HG03025 (cell line): ENCODE results near the gene MUC6.

ENCODE experiments used
- ATAC-seq: cut with Tn5 transposase; IDR thresholded peaks from one replicate; pipeline ENCODE4 v1.9.1; 2021; ENCODE audit warnings: mild to moderate bottlenecking, moderate library complexity; ENCODE audit not compliant: unreplicated experiment, low FRiP score

MUC6 gene

DNA sequence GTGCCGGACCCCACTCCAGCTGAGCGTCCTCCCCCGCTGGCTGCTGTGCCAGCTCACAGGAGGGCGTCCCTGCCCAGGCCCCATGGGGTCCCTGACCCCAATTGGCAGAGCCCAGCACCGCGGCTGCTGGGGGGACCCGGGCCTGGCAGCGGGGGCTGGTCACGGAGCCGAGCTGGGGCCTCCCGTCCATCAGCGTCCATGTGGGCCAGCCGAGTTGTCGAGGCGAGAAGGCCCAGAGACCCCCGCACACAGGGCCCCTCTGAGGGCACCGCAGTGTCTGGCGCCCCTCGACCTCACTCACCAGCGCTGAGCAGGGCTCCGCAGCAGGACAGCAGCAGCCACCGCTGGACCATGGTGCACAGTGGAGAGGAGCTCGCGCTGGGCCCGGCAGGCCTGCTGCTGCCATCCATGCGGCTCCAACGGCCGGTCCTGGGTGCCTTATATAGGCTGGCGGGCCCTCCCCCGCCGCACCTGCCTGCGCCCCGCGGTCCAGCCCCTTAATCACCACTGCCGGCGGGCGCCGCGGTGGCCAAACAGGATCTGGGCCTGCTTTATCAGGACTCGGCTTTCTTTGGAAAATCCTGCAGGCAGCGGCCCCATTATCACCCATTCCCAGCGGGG lies at the start of gene MUC6:
TSS of gene MUC6 (minus strand) at position 416 of the 621 bp plus-strand sequence. CDS start at position 353, 63 bp downstream.
- ATAC-seq: no peak

DNA sequence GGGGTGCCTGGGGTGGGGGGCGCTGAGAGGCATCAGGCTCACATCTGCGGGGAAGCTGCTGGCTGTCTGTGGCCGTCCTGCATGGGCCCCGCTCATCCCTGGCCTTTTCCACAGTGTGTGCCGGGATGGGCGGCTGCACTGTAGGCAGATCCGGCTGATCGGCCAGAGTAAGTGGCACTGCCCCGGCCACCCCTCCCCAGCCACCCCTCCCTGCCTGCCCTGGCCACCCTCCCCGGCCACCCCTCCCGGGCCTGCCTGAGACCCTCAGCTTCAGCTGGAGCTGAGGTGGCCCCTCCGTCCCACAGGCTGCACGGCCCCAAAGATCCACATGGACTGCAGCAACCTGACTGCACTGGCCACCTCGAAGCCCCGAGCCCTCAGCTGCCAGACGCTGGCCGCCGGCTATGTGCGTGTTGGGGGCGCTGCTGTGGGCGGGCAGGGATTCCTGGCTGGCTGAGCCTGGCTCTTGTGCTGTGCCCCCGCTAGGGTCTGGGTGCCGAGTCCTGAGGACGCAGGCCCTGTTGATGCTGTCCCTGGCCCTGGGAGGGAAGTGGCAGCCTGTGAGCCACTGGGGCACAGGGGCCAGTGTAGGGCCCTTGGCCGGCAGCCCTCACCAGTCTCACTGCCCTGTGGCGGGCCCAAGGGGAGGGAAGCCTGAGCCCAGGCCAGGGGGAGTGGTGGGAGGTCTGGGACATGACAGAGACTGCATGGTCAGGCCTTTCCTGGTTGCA lies 49.1 kb upstream of the MUC6 start:
- no peak for ATAC-seq

- no peak for ATAC-seq
Observed at GRCh38 chr11:1084561-1085439, 48.3 kb upstream of the MUC6 start.

DNA sequence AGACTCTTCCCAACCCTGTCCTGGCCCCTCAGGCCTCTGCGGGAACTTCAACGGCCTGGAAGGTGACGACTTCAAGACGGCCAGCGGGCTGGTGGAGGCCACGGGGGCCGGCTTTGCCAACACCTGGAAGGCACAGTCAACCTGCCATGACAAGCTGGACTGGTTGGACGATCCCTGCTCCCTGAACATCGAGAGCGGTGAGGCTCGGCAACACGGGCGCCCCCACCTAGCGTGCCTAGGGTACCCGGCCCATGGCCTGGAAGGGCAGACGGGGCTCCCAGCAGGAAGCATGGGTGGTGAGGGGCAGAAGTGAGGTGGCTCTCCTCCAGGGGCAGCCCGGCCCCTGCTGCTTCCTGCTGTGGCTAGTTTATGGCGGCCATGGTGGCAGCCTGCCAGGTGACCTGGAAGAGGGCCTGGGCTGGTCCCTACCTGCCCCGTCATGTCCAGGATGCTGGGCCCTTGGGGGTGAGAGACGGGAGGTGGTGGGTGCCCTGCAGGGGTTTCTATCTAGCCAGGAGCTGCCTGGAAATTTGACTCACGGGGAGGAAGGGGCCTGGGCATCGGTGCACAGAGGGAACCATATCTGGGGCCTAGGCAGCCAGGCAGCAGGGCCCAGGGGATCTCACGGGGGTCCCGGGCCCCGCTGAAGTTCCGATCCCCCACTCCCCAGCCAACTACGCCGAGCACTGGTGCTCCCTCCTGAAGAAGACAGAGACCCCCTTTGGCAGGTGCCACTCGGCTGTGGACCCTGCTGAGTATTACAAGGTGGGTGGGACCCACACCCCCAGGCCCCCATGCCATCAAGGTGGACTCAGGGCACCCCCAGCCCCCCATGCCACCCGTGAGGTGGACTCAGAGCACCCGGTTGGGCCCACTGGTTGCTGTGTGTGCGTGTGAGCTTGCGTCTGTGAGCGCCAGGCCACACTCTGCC lies 47.4 kb upstream of the MUC6 start:
- no peak for ATAC-seq

- ATAC-seq: no peak
Observed at GRCh38 chr11:1082728-1083620, 46.5 kb upstream of the MUC6 start.

- ATAC-seq: no peak
Observed at GRCh38 chr11:1082346-1082727, 45.8 kb upstream of the MUC6 start.

DNA sequence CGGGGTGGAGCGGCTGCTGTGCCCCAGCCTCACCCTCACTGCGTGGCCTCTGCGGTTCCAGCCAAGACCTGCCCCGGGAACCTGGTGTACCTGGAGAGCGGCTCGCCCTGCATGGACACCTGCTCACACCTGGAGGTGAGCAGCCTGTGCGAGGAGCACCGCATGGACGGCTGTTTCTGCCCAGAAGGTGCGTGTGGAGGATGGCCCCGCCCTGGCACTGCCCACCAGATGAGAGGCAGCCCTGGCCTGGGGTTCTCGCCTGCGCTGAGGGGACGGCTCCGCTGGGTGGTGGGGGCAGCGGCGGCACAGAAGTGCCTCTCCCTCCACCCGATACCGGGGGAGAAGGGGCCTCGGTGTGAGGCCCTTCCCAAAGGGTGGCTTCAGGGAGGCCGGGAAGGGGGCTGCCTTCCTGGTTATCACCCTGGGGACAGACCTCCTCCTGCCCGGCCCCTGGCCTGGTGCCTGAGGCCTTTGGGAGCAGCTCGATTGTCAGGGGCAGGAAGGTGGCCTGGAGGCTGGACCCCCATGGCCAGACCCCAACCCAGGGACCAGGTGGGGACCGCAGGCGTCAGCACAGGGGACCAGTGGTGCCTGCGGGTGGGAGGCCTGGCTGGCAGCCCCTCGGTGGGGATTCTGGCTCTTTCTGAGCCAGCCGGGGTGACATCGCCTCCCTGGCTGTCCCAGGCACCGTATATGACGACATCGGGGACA lies 45.2 kb upstream of the MUC6 start:
- no peak for ATAC-seq

DNA sequence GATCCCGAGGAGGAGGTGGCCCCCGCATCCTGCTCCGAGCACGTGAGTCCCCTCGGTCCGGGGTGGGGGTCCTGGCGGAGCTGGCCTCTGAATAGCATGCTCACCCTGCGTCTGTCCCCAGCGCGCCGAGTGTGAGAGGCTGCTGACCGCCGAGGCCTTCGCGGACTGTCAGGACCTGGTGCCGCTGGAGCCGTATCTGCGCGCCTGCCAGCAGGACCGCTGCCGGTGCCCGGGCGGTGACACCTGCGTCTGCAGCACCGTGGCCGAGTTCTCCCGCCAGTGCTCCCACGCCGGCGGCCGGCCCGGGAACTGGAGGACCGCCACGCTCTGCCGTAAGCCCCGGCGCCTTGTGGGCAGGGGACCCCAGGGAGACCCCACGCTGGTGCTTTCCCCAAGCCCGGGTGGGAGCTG lies 41.7 kb upstream of the MUC6 start:
- no peak for ATAC-seq

DNA sequence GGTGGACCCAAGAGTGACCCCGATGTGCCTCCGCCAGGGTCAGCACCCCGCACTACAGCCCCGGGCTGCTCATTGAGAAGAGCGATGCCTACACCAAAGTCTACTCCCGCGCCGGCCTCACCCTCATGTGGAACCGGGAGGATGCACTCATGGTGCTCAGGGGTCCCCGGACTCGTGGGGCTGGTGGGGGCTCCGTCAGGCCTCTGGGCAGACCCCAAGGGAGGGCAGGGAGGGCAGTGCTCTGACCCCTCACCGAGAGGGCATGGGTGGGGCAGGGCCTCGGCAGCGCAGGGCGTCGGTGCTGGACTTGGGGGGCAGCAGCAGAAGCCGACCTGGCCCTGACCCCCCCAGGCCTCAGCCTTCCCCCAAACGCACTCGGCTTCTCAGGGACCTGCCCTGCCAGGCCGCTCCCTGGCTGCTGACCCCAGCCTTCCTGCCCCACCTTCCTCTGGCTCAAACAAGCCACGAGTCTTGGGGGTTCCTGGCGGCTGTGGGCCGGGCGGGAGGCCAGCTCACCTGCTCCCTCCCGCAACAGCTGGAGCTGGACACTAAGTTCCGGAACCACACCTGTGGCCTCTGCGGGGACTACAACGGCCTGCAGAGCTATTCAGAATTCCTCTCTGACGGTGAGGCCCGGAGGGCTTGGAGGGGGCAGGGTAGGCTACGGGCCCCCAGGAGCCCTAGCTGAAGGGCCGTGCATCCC lies 41.0 kb upstream of the MUC6 start:
- ATAC-seq: no peak

- ATAC-seq: no peak
Observed at GRCh38 chr11:1077033-1077416, 40.5 kb upstream of the MUC6 start.

GRCh38 chr11:1076061-1076665 lies 39.6 kb upstream of the MUC6 start:
- no peak for ATAC-seq

- no peak for ATAC-seq
Observed at GRCh38 chr11:1075341-1075911, 38.9 kb upstream of the MUC6 start.

DNA sequence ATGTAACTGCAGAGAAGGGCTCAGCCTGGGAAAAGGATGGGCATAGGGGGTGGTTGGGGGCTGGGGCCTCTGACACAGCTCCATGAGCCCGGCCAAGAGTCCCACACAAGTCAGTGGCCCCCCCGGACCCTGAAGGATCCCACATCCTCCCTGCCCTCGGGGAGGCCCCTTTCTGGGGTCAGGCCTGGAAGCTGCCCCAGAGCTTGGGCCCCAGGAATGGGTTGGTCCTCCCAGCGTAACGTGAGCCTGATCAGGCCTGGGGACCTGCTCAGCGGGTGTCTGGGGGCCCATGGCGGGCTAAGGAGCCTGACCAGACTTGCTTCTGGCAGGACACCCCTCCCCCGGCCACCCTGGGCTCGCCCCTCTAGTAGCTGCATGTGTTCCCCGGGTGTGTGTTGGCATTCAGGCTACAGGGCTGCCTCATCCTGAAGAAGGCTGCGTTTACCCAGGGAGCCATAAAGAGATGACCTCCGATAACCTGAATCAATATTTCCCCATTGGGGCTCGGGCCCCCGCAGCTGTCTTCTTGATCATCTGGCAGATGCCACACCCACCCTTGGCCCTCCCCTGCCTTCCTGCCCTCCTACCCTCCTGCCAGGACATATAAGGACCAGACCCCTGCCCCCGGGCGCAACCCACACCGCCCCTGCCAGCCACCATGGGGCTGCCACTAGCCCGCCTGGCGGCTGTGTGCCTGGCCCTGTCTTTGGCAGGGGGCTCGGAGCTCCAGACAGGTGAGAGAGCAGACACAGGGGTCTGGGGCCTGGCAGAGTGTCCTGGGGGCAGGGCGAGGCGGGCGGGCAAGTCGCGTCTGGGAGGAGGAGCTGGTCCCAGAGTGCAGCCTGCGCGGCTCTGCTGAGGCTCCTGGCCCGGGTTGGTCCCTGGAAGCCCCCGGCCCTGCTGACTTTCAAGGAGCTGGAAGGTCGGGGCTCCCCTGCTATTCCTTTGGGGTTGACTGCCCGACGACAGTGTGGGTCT lies 38.0 kb upstream of the MUC6 start, which contains the start of gene MUC2:
TSS of gene MUC2 (plus strand) at position 631 of the 978 bp plus-strand sequence.
- ATAC-seq: no peak

DNA sequence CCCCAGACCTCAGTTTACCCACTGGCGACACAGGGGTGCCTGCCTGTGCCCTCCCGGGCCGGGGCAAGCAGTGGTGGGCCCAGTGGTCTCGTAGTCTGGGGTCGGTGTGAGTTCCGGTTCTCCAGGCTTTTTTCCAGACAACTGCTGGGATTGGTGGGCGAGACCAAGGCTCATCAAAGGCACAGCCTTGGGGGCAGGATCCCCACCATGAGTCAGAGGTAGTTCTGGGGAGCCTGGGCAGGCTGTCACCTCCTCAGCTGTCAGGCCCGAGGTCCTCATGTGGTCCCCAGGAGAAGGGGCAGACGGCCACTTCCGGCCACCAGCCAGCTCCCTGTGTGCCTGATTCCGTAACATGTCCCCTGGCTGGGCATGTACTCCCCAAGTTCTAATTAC lies 37.3 kb upstream of the MUC6 start:
- no peak for ATAC-seq

GRCh38 chr11:1073261-1073724 lies 36.8 kb upstream of the MUC6 start:
- ATAC-seq: no peak

GRCh38 chr11:1072821-1073231 lies 36.3 kb upstream of the MUC6 start:
- no peak for ATAC-seq
